ENCODE data around the gene RAD51B.

- TF ChIP-seq POLR2A (IDR thresholded peaks at IDR 0.05) (no peak), CTCF (IDR thresholded peaks at IDR 0.05) (no peak)
Observed at GRCh38 chr14:68681256-68682011, 861.9 kb downstream of the RAD51B start.

Measured in thyroid gland (tissue), 4 donors.